GM18873 (cell line): Measurements from ENCODE around the gene EFCAB6.

Experiments used
- ATAC-seq: cut with Tn5 transposase; IDR thresholded peaks from one replicate; pipeline ENCODE4 v1.9.1; 2021; ENCODE audit warnings: mild to moderate bottlenecking, moderate library complexity, moderate number of reproducible peaks; ENCODE audit not compliant: unreplicated experiment, low FRiP score

The EFCAB6 gene

DNA sequence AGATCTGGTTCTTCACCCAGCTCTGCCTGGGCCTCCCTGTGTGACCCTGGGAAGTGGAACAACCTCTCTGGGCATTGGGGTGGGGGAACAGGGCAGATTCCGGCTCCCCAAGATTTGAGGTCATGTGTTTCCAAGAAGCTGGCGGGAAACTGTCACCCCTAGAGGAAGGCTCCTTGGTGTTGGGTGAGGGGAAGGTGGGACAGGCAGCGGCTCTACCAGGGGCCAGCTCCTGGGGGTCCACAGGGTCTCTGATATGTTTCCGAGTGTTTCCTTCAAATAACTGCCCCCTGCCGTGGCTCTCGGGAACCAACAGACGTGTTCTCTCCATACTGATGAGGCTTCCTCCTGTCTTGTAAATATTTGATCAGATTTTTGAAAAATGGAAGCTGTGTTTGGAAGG, 321.8 kb downstream of the EFCAB6 start:
- no peak for ATAC-seq

GRCh38 chr22:43488937-43489336, 323.2 kb downstream of the EFCAB6 start:
- ATAC-seq = no peak

- no peak for ATAC-seq
Measured at GRCh38 chr22:43488031-43488866, 323.9 kb downstream of the EFCAB6 start.

DNA sequence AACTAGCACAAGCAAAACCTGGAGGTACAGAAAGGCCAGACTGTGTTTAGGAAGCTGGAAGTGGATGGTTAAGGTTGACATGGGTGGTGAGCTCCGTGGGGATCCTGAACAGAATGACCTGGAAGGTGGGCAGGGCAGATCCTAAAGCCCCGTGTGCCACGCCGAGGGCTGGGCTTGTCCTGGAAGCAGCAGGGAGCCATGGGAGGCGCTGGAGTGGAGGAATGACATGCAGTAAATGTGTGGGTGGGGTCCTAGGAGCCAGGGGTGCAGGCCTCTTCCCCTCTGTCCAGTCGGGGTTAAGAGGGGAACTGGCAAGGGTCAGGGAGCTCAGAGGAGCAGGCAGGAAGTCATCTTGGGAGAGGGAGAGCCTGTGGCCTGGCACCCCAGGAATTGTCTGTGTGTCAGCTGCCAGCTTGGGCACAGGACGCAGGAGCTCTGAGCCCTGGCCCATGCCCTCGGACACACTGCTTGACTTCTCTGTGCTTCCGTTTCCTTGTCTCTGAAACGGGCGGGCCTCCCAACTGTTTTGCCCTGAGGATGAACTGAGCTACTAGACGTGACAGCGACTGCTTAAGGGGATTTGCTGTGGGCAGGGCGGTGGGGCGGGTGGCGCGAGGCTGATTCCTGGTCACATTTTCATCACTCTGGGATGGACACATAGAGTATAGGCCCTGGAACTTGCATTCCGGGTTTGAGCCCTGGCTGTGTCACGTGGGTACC, 324.6 kb downstream of the EFCAB6 start:
- no peak for ATAC-seq

DNA sequence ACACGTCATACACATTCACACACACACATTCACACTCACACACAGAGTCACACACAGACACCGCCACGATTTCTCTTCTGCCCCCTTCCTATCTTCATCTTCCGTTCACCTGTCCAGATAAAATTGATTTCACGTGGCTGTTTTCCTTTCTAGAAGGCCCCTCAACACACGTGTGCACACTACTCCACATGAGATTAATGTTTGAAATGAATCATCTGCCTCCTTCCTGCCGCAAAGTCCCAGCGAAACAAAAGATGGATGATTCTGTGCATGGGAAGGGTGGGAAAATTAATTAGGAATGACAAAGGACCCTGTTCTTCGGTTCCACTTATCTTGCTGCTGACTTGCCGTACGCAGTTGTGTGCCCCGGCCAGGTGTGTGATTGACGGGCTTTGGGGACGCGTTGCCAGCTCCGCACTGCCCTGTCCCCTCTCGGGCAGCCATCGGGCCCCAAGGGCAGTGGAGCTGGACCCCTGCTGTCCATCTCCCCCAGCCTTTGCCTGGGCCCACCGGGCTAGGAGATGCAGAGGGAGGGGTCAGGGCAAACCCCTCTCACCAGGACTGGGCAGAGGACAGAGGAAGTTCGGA, 326.5 kb downstream of the EFCAB6 start:
- no peak for ATAC-seq

GRCh38 chr22:43484227-43484626, 327.9 kb downstream of the EFCAB6 start:
- ATAC-seq = no peak

GRCh38 chr22:43483669-43484068, 328.4 kb downstream of the EFCAB6 start:
- no peak for ATAC-seq

DNA sequence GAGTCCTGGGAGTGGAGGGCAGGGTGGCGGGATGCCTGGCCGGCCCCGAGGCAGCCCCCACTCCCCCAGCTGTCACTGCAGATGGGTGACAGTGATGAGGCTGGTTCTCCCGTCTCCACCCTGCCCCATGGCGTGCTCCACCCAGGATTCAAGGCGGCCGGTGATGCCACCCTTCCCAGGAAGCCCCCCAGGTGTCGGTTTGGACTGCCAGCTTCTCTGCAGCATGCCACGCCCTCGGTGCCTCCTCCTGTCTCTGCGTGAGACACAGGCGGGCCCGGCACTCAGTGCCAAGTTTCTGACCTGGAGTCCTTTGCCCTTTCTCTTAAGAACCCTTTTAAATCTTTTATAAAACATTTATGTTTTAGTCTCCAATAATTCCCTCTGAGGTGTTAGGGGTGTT, 328.8 kb downstream of the EFCAB6 start:
- ATAC-seq = no peak

- no peak for ATAC-seq
Measured at GRCh38 chr22:43482318-43482625, 329.8 kb downstream of the EFCAB6 start.

DNA sequence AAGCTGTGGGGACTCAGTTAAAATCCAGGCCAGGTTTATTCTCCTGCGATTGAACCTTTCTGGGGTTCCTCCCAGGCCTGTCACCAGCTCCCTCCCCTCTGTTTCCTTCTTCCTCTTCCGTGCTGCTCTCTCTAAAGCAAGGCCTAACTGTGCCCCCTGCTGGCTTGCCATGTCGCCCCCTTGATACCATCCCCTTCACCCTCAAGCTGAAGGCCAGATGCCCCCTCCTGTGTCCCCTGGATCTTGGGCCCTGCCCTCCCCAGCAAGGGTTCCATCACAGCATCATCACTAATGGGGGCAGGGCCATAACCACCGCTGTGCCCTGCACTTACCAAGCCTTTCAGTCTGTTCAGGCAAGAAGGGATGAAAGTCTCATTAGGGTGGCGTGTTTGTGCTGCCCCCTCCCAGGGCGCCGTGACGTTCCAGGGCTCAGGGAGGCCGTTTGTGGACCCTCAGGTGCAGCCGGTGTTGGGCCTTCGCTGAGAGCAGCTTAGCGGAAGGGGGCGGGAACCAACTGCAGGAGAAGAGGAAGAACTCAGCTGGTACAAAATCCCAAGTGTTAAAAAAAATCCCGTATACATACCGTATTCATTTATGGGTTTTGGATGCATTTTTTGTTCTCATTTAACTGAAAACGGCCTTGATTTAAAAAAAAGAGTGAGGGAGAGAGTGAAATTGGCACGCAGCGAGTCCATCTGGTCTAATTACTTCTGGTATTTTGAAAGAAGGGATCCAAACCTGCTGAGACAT, 330.4 kb downstream of the EFCAB6 start:
- ATAC-seq = no peak

DNA sequence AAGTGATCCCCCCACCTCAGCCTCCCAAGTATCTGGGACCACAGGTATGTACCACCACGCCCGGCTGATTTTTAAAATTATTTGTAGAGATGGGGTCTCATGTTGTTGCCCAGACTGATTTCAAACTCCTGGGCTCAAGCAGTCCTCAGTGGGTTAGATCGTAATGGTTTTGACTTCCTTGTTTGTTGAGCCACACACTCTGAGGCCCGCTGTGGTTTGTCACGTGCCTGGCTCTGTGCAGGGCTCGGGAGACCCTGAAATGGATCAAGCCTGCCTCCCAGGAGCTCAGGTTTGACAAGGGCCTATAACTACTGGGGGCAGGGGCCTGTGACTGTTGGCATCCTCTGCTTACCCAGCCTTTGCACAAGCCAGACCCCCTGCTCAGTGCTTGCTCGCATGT, 332.1 kb downstream of the EFCAB6 start:
- ATAC-seq = no peak

GRCh38 chr22:43479301-43479950, 332.7 kb downstream of the EFCAB6 start:
- no peak for ATAC-seq
